MV-4-11 (cell line): Measurements from ENCODE around the gene BRF1.
A peak's percentile ranks its signal among the peaks of the same experiment; 100 is the strongest.
"Not testable (repeated sequence)": the region's sequence is repeated elsewhere in the genome, so short reads cannot be mapped to it uniquely, and the experiment has no call there.

Experiments used
- DNase-seq: peaks from one replicate; lab custom pipeline; 2025; lab: John Stamatoyannopoulos, UW

BRF1 gene, protein sequence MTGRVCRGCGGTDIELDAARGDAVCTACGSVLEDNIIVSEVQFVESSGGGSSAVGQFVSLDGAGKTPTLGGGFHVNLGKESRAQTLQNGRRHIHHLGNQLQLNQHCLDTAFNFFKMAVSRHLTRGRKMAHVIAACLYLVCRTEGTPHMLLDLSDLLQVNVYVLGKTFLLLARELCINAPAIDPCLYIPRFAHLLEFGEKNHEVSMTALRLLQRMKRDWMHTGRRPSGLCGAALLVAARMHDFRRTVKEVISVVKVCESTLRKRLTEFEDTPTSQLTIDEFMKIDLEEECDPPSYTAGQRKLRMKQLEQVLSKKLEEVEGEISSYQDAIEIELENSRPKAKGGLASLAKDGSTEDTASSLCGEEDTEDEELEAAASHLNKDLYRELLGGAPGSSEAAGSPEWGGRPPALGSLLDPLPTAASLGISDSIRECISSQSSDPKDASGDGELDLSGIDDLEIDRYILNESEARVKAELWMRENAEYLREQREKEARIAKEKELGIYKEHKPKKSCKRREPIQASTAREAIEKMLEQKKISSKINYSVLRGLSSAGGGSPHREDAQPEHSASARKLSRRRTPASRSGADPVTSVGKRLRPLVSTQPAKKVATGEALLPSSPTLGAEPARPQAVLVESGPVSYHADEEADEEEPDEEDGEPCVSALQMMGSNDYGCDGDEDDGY

DNA sequence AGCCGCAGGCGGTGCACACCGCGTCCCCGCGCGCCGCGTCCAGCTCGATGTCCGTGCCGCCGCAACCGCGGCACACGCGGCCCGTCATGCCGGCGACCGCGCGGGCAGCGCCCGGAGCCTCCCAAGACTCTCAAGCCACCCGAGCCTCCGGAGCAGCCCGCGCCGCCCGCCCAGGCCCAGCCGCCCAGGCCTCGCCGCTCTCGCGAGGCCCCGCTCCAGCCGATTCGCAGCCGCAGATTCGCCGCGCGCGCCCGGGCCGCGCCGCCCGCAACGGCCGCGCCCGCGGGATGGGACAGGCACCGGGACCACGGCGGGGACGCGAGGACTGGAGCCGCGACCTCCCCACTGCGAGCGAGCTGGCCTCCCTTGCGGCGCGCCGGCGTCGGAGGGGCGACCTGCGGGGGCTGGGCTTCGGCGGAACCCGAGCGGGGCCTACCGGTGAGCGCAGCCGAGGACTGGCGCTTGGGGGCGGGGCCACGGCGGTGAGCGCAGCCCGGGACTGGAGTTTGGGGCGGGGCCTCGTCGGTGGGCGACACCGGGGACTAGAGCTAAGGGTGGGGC, at the start of gene BRF1:
Gene BRF1, minus strand, starts transcription at position 460 of the 561 bp plus-strand sequence. Its CDS starts 372 bp downstream, at position 88.
- peak; percentile 91 for DNase-seq

DNA sequence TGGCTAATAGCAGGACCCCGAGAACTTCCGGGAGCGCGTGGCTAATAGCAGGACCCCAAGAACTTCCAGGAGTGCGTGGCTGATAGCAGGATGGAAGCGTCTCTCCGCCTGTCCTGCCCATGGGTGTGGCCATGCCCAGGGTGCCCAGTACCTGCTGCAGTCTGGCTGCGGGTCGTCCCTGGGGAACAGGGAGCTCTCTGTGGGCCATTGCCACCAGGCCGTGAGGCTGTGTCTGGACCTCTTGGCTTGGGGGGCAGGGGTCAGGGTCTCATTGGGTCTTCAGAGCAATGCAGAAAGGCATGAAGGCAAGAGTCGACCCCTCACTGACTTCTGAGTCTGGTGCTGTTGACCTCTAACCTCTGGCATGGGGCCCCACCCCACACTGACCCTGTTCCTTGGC, 49.2 kb upstream of the BRF1 start:
- no peak for DNase-seq

DNA sequence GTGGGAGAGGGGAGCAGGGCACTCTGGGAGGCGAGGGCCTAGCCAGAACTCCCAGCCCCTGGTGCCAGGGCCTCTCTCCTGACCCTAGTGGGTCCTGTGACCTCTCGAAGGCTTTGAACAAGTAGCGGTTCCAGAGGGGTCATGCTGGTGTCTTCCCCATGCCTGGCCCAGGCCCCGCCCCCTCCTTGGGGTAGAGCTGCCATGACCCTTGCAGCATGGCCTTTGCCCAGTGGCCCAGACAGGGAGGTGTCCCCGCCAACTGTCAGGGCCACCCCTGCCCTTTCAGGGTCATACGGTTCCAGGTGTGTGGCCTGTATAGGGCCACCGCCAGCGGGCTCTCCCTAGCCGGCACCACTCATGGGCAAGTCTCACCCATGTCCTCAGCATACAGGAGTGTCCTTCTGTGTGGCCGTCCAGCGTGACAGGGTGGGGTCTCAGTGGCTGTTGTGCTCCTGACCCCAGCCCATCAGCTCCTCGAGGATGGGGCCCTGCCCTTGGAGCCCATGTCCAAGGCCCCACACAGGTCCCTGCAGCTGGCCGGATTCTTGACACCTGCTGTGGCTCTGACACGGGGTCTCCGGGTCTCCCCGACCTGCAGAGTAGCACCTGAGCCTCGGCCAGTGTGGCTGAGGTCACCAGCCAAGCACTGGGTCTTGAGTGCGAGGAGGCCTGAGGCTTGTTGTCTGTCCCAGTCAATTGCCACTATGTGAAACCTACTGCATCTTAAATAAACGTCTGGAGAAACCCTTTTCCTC, 48.3 kb upstream of the BRF1 start:
- no peak for DNase-seq

DNA sequence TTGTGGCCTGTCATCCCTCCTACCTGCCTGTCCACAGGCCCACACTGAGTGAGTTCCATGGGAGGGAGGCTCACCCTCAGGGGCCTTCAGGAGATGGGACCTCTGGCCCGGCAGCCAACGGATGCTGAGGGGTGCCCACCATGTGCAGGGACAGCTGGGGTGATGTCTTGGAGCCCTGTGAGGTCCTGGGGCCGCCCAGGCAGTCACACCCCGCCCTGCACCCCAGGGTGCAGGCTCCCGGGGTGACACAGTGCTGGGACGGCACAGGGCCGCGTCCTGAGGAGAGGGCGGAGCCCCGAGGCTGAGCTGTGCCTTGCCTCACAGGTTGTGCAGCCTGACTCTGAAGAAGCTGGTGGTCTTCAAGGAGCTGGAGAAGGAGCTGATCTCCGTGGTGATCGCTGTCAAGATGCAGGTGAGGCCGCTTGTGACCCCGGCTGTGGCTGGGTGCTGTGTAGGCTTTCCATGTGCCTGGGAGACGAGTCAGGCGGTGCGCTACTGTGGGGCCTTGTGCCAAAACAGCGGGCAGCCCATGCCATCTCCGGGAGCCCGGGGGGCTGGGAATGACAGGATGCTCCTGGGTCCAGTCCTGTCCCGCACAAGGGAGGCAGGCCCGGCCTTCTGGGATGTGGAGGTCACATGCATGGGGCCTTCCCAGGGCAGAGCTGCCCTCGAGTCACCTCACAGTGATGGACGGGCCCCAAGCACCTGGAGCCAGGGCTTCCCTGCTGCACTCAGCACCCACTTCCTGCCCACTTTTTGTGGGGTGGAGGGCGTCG, 47.6 kb upstream of the BRF1 start:
- DNase-seq: no peak

DNA sequence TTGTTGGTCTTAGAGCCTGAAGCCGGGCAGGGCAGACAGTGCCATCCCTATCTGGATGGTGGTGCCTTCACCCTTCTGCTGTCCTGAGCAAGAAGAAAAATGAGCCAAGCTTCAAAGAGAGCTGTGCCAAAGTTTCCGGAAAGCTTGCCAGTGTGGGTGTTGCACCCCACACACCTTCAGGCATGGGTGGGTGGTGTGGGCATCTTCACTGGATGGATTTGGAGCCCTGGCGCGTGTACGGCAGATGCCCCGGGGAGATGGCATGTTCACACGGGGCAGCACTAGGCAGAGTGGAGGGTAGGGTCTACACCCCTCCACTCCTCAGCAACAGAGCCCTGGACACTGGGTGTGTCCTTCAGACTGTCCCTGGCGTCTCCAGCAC, 46.8 kb upstream of the BRF1 start:
- DNase-seq: no peak

DNA sequence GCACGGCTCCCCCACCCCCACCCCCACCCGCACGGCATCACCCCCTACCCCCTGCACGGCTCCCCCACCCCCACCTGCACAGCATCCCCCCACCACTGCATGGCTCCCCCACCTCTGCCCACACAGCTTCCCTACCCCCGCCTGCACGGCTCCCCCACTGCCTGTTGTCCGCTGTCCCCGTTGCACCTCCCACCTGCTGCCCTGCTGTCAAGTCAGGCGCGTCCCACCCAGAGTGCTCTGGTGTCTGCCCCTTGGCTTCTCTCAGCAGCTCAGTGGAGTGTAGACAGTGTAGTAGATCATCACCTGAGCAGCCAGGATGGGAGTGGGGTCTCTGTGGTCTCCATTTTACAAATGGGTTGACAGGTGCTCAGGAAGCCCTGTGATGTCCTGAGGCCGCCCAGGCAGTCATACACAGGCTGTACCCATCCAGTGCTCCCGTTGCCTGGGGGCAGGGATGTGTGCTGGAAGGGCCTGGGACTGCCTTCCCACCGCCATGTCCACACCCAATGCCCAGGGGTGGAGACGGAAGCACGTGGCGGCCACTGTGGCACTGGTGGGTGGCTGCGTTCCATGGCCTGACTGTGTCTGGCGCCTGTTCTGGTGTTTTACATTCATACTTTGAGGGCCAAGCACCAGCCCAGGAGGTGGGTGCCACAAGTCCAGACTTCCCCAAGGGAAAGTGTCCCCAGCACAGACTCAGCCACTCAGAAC, 46.2 kb upstream of the BRF1 start:
- DNase-seq: no peak

DNA sequence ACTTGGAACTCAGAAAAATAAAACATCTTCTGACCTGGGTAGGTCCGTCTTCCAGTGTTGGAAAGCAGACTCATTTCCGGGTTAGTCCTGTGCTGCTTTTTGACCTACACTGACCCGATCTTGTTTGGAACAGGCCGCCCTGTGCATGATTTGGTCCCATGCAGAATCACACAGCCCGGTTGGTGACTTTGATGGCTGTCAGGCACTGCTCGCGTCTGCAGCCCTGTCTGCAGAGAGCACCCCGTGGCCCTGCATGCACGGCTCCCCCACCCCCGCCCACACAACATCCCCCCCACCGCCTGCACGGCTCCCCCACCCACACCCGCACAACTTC, 45.4 kb upstream of the BRF1 start:
- no peak for DNase-seq

DNA sequence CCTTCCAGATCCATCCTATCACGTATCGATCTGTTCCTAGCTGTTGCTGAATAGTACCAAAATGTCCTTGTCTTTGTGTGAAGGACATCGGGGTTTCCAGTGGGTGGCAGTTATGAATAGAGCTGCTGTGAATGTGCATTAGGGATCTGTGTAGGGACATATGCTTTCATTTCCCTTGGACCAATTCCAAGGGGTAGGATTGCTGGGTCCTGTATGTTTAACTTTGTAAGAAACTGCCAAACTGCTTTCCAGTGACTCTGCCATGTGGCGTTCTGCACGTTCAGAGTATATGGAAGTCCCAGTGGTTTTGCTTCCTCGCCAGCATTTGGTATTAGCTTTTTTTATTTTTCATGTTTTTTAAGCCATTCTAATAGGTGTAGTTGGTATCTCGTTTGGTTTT, 42.4 kb upstream of the BRF1 start:
- peak; percentile 60 for DNase-seq

DNA sequence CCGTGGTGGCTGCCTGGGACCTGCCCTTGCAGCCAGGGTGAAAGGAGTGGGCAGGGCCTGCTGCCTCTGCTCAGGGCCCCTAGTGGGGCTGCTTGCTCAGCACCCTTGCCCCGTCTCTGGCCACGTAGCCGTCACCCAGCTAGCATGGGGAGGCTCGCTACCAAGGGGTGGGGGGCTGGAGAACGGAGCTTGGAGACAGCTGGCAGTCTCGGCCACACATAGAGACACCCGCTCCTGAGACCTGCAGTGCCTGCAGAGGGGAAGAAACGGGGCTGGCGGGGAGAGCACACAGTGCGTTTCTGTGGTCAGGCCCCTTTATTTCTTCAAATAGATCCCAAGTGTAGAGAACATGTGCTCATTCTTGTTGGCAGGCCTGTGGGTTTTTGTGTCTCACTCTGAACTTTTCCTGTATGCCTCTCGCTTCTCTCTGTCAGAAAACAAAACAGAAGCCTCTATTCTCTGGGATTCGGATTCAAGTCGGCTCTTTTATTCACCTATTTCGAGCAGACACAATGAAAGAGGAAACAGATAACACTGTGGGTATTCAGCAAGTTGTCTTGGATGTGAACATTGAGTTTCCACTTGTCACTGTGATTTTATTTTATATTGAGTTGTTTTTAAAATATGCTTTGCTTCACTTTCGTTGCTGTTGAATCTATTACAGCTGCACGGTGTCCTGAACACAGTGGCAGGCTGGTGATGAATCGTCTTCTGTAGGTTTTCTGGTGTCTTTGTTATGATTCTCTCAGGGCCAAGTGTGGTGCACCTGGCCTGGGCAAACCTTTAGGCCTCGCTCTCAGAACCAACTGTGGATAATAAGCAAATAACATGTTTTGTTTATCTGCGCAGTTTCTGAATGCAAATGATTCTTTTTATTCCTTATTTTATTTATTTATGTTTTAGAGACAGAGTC, 40.3 kb upstream of the BRF1 start:
- DNase-seq: peak; percentile 2

DNA sequence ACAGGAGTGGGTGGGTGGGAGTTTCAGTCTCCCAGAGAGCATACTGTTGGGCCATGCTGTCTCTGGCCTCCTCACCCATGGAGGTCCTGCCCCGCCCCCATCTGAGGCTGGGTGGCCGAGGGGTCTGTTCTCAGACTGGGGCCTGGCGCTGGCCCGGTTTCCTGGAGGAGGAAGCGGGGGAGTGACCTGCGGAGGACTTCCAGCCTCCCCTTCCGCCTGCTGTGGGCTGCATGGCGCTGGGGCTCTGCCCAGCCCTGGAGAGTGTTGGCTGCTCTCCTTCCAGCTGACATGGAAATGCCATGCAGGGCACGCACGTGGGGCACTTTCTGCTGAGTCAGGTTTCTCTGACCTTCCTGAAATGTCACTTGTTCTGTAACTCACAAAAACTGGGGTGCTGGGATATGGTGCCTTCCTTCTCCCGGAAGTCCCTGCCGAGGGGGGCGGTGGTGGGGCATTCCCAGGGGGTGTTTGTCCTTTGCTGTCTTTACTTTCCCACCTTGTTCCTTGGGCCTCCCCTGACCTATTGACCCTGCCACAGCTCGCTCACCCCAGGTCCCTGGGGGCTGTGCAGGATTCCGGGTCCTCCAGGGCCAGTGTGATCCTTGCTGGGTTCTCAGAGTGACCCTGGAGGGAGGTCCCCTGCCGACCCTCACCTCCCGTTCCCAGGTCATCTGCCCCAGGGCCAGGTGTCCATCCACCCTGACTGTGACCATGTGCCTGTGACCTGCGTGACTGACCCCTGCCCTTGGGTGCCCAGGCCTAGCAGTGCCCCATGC, 37.4 kb upstream of the BRF1 start:
- DNase-seq: peak; percentile 8

DNA sequence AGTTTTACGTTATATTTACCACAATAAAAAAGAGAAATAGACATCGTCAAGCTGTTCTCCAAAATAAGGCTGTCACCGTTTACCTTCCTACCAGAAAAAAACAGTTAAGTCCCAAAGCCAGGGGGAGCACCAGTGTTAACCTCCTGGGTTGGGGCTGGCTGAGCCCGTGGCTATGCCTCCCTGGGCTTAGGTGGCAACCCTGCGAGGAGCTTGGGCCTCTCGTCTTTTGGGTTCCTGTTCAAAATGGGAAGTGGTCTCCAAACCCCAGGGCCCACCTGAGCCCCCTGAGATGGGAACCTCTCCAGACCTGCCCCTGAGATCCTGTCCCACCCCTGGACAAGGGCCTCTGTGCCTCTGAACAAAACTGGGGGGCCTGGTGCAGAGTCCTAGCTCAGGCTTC, 36.6 kb upstream of the BRF1 start:
- no peak for DNase-seq

DNA sequence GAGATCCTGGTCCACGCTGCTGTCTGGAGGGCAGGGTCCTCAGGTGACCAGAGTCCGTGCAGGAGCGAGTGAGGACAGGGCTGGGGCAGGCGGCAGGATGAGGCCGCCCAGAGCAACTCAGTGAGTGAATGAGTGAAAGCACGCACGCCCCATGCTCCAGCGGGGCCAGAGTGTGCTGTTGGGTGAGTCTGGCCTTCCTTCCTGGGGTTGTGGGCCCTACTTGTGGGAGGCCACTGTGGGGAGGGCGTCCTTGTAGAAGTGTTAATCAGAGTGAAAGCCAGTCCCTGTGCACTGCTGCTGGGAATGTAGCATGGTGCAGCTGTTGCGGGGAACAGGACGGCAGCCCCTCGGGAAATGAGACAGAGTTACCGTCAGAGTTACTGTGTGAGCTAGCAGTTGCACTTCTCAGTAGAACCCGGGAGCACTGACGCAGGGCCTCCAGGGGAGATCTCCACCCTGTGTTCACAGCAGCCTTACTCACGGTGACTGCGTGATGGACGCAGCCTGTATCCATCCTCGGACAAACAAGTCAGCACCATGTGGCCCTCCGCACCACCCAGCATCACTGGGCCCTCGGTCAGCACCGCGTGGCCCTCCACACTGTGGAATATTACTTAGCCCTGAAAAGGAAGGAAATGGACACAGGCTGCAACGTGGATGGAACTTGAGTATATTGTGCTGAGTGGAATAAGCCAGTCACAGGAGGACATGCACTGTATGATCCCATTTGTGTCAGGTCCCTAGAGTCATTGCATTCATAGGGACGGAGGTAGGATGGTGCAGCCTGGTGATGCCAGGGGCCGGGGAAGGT, 35.9 kb upstream of the BRF1 start:
- DNase-seq: no peak

DNA sequence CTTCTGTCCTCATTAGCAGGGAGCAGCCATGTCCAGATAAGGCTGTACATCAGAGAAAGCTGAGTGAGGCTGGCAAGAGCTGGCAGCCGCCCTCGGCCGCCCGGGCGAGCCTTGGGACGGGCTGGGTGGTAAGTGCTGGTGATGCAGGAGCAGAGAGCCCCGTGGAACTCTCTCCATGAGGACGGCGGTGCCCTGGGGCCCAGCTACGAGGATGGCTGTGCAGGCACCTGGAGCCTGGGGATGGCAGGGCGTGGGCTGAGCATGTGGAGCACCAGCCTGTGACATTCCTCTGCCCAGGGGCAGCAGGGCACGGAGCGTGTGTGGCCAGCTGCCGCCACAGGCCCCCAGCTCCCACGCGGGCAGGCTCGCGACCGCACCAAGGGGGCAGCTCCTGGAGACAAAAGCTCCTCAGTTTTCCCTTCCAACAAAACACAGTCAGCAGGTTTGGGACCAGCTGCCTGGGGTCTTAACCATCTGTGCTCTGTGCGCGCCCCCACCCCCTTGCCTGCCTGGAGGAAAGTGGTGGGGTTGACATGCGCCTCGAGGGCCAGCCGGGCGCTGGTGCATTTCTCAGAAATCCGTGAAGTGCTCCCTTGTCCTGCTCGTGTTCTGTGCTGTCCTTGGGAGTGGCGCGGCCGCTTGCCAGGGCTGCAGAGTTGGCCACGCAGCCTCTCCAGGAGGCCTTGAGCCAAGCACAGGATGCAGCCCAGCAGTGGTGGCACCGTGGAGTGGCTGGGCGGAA, 35.1 kb upstream of the BRF1 start:
- DNase-seq: no peak

DNA sequence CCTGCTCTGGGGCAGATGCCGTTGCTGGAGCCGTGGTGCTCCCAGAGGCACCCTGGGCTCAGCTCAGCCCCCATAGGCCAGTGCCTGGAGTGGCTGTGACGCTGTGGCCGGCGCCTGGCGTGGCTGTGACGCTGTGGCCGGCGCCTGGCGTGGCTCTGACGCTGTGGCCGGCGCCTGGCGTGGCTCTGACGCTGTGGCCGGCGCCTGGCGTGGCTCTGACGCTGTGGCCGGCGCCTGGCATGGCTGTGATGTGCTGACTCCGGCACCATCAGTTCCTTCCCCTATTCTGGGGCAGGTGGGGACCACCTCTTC, 34.4 kb upstream of the BRF1 start:
- not testable (repeated sequence) for DNase-seq

DNA sequence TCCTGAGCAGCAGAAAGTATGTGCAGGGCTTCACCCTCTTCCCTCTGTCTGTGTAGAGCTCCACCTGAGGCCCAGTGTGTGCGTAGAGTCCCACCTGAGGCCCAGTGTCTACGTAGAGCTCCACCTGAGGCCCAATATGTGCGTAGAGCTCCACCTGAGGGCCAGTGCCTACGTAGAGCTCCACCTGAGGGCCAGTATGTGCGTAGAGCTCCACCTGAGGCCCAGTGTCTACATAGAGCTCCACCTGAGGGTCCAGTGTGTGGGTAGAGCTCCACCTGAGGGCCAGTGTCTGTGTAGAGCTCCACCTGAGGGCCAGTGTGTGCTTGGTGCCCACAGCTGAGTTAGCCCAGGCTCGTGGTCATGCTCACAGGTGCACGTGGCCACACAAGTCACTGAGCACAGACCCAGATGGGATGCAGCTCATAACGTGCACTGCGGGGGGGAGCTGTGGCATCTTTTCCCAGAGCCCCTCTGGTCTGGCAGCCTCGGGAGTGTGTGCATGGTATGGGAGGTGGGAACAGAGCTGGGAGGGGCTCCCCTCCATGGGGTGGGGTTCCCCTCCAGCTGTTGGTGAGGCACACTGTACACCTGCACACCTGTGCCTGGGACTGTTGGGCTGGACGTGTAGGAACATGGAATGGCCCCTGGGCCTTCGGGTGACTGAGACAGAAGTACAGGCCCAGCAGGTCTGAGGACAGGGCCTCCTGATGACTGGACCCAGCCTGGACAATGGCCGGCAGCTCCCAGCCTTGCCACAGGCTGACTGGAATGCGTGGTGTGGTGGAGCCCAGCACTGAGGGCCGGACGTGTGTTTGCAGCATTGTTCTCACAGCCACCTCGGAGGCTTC, 33.8 kb upstream of the BRF1 start:
- no peak for DNase-seq

DNA sequence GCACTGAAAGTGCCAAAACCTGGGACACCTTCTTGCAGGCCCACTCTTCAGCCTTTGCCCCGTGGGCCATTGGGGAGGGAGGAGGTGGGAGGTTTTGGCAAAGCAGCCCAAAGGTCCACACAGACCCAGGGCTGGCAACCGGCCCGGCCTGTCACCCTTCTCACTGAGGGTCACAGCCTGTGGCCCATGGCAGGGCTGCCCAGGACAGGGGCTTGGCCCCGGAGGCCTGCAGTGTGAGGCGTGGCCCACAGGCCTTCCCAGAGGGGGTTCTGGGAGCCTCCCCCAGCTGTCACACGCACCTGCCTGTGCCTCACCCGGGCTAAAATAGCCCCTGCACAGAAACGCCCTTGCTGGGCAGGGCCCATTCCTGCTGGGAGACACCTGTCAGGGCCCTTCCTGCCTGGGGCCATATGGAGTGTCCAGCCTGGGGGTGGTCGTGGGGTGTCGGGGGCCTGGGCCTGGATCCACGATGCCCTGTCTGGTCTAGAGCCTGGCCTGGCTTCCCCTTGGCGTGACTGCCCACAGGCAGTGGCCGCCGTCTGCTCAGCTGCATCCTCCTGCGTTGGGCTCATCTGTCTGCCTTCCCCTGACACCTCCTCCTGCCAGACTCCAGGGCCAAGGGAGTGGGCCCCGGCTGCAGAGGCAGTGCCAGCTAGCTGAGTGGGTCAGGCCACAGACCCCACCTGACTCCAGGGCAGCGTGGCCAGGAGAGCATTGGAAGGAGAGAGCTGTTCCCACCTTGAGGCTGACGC, 33.0 kb upstream of the BRF1 start:
- DNase-seq: no peak
